ENCODE results near the gene YDJC. TPM values are rescaled to one million over a fixed set of nuclear protein-coding genes. Genes with fewer than 3 reads are reported as not detected.

The YDJC gene
- total and polyA plus RNA-seq, 2 of the 13 experiments (the other 11 are each of a cell fraction or from before 2014, with no cell fraction given) = 15.3 to 32.0 TPM

GRCh38 chr22:21629255-21630149 lies at the start of gene YDJC (continued):
- TF ChIP-seq PLRG1 (conservative IDR thresholded peaks at IDR 0.05) (no peak), SNAPC2 (CRISPR knock-in tag; IDR thresholded peaks at IDR 0.05) (peak; percentile 70; the same call in 1 of the 2 replicates), REXO4 (CRISPR knock-in tag; IDR thresholded peaks at IDR 0.05; ENCODE audit: borderline replicate concordance) (peak; percentile 61; the same call in 1 of the 2 replicates), AGO1 (IDR thresholded peaks at IDR 0.05; ENCODE audit: low read depth, low read length, poor library complexity, severe bottlenecking) (no peak), ZNF484 (CRISPR knock-in tag; IDR thresholded peaks at IDR 0.05; ENCODE audit: borderline replicate concordance, low read depth) (0 out of 2 replicates have a peak, but pooled peaks have one; percentile 62), TEAD2 (CRISPR knock-in tag; IDR thresholded peaks at IDR 0.05) (peak; percentile 88; the same call in 1 of the 2 replicates), ZNF609 (CRISPR knock-in tag; IDR thresholded peaks at IDR 0.05; ENCODE audit: borderline replicate concordance) (peak; percentile 25; the same call in 1 of the 2 replicates), ZNF660 (CRISPR knock-in tag; IDR thresholded peaks at IDR 0.05; ENCODE audit: borderline replicate concordance, low read depth) (no peak), AFF4 (CRISPR knock-in tag; IDR thresholded peaks at IDR 0.05) (no peak), KAT8 (CRISPR knock-in tag; IDR thresholded peaks at IDR 0.05) (peak; percentile 91), ZNF883 (CRISPR knock-in tag; IDR thresholded peaks at IDR 0.05; ENCODE audit: not compliant biosample characterization) (peak; percentile 84), ONECUT2 (CRISPR knock-in tag; IDR thresholded peaks at IDR 0.05) (peak; percentile 56; the same call in 1 of the 2 replicates), EED (CRISPR knock-in tag; IDR thresholded peaks at IDR 0.05) (no peak), FOXM1 (CRISPR knock-in tag; IDR thresholded peaks at IDR 0.05) (peak; percentile 81; the same call in 1 of the 2 replicates)
